ENCODE data around the gene ADAMTS1.
A peak's percentile ranks its signal among the peaks of the same experiment; 100 is the strongest.

ADAMTS1 gene

DNA sequence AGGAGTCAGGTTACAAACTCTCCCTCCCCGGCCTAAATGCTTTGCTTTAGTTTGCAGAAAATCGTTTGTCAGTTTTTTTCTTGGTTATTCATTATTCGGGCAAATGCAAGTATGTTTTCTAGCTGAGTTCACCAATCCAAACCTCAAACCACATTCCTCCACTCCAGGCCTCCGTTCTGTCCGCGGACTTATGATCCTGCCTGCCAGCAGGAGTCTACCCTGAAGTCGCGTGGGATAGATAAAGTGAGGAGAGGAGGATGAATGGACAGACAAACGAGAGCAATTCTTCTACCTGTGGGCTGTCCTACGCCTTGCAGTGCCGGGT, 1.3 kb downstream of the ADAMTS1 start:
- peak; percentile 50 for ATAC-seq
- TF ChIP-seq ZC3H10 (CRISPR knock-in tag; IDR thresholded peaks at IDR 0.05) (no peak), OSR1 (CRISPR knock-in tag; IDR thresholded peaks at IDR 0.05) (no peak), ZNF565 (CRISPR knock-in tag; conservative IDR thresholded peaks at IDR 0.05; ENCODE audit: low read depth) (no peak), BACH2 (CRISPR knock-in tag; IDR thresholded peaks at IDR 0.05; ENCODE audit: borderline replicate concordance) (no peak), GLIS3 (CRISPR knock-in tag; IDR thresholded peaks at IDR 0.05) (no peak), ZFP3 (CRISPR knock-in tag; IDR thresholded peaks at IDR 0.05) (no peak), TOX (CRISPR knock-in tag; IDR thresholded peaks at IDR 0.05; ENCODE audit: borderline replicate concordance) (no peak), ZNF70 (CRISPR knock-in tag; IDR thresholded peaks at IDR 0.05) (no peak), TCF4 (CRISPR knock-in tag; IDR thresholded peaks at IDR 0.05; ENCODE audit: borderline replicate concordance) (no peak), ESRRG (CRISPR knock-in tag; IDR thresholded peaks at IDR 0.05) (no peak), CSDC2 (CRISPR knock-in tag; IDR thresholded peaks at IDR 0.05) (no peak), PPARA (CRISPR knock-in tag; IDR thresholded peaks at IDR 0.05; ENCODE audit: borderline replicate concordance) (no peak), ZFP30 (CRISPR knock-in tag; IDR thresholded peaks at IDR 0.05) (no peak), RARB (CRISPR knock-in tag; IDR thresholded peaks at IDR 0.05) (no peak), SNAI2 (CRISPR knock-in tag; IDR thresholded peaks at IDR 0.05) (no peak), ZNF8 (CRISPR knock-in tag; IDR thresholded peaks at IDR 0.05) (no peak)
- TF ChIP-seq, protein P1, sequence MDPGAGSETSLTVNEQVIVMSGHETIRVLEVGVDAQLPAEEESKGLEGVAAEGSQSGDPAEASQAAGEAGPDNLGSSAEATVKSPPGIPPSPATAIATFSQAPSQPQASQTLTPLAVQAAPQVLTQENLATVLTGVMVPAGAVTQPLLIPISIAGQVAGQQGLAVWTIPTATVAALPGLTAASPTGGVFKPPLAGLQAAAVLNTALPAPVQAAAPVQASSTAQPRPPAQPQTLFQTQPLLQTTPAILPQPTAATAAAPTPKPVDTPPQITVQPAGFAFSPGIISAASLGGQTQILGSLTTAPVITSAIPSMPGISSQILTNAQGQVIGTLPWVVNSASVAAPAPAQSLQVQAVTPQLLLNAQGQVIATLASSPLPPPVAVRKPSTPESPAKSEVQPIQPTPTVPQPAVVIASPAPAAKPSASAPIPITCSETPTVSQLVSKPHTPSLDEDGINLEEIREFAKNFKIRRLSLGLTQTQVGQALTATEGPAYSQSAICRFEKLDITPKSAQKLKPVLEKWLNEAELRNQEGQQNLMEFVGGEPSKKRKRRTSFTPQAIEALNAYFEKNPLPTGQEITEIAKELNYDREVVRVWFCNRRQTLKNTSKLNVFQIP (CRISPR knock-in tag; IDR thresholded peaks at IDR 0.05; ENCODE audit: borderline replicate concordance, low read depth) = no peak
- TF ChIP-seq, protein P2, sequence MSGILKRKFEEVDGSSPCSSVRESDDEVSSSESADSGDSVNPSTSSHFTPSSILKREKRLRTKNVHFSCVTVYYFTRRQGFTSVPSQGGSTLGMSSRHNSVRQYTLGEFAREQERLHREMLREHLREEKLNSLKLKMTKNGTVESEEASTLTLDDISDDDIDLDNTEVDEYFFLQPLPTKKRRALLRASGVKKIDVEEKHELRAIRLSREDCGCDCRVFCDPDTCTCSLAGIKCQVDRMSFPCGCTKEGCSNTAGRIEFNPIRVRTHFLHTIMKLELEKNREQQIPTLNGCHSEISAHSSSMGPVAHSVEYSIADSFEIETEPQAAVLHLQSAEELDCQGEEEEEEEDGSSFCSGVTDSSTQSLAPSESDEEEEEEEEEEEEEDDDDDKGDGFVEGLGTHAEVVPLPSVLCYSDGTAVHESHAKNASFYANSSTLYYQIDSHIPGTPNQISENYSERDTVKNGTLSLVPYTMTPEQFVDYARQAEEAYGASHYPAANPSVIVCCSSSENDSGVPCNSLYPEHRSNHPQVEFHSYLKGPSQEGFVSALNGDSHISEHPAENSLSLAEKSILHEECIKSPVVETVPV (CRISPR knock-in tag; IDR thresholded peaks at IDR 0.05) = no peak

DNA sequence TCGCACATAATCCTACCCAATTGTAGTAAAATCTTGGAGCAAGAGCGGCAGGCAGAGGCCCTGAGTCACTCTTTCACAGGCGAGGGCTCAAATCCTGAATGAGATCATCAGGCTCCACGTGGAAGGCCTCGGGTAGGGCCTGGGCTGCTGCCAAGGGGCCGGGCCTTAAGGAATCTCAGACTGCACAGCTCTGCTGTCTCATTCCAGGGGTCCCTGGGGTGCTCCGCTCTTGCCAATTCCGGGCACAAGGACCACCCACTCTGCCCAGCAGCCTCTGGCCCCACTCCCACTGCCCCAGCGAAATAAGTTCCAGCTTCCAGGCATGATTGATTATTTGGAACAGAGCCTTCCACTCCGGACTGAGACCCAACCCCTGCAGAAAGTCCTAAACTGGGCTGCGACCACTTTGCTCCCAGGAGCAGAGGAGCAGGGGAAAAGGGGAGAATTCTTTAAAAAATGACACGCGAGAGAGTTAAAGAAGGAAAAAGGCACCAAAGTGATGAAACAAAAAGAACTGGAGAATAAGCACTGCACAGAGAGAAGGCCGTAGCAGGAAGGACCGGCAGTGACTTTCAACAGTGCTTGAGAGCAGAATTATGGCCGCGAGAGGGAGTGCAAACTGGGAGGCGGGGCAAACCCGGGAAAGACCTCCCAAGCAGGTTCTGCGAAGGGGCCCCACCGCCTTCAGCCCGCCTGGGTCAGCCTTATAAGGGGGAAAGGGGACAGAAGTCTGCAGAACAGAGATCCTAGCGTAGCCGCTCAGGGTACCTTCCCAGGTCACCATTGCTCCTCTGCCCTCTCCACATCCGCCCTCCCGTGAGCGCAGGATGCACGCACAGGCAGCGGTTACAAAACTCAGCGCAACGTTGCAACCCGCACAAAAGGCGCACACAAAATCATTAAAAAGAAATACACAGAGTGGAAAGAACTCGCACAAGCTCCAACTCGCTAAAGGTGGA, 2.0 kb downstream of the ADAMTS1 start:
- peak; percentile 69 for ATAC-seq
- TF ChIP-seq TCF4 (CRISPR knock-in tag; IDR thresholded peaks at IDR 0.05; ENCODE audit: borderline replicate concordance) = no peak

DNA sequence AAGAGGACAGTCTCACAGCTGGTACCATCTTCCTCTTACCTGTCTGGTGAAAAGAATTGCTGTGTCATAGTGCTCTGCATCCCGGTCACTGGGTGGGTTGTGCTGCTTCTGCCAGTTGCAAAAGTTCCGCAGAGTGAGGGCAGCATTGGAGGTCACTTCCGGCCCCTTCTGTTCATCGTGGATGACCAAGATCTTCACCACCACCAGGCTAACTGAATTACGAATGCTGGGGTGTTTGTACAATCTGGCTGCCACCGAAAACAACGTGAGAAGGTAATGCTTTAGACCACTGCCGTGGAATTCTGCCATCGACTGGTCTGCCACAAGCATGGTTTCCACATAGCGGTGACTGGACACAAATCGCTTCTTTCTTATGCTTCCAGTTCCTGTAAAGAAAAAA, 2.9 kb downstream of the ADAMTS1 start:
- no peak for TF ChIP-seq GLIS3 (CRISPR knock-in tag; IDR thresholded peaks at IDR 0.05)
- TF ChIP-seq TCF4 (CRISPR knock-in tag; IDR thresholded peaks at IDR 0.05; ENCODE audit: borderline replicate concordance) = no peak
- TF ChIP-seq ZNF565 (CRISPR knock-in tag; conservative IDR thresholded peaks at IDR 0.05; ENCODE audit: low read depth) = no peak
- TF ChIP-seq, protein P2 (CRISPR knock-in tag; IDR thresholded peaks at IDR 0.05) = no peak
- no peak for TF ChIP-seq ESRRG (CRISPR knock-in tag; IDR thresholded peaks at IDR 0.05)
- no peak for TF ChIP-seq BACH2 (CRISPR knock-in tag; IDR thresholded peaks at IDR 0.05; ENCODE audit: borderline replicate concordance)
- no peak for TF ChIP-seq ZNF70 (CRISPR knock-in tag; IDR thresholded peaks at IDR 0.05)
- TF ChIP-seq, protein P1 (CRISPR knock-in tag; IDR thresholded peaks at IDR 0.05; ENCODE audit: borderline replicate concordance, low read depth) = no peak
- no peak for TF ChIP-seq CSDC2 (CRISPR knock-in tag; IDR thresholded peaks at IDR 0.05)
- ATAC-seq = no peak

DNA sequence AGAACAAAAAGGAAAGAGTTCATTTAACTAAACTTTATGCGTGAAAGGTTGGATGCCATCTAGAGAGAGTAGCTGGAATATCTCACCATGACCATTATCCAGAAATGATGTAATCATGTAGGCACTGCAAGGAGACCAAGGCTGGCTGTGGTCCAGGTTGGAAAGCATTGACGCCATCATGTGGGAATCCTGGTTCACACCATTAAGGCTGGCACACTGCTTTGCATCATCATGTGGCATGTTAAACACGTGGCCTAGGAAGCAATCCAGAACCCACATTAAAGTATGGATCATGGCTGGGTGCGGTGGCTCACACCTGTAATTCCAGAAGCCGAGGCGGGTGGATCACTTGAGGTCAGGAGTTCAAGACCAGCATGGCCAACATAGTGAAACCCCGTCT, 4.3 kb downstream of the ADAMTS1 start:
- TF ChIP-seq ZFP30 (CRISPR knock-in tag; IDR thresholded peaks at IDR 0.05) = no peak
- TF ChIP-seq ZNF70 (CRISPR knock-in tag; IDR thresholded peaks at IDR 0.05) = no peak
- TF ChIP-seq CSDC2 (CRISPR knock-in tag; IDR thresholded peaks at IDR 0.05) = 0 out of 2 replicates have a peak, but pooled peaks have one; percentile 61
- TF ChIP-seq SNAI2 (CRISPR knock-in tag; IDR thresholded peaks at IDR 0.05) = 0 out of 2 replicates have a peak, but pooled peaks have one; percentile 18
- TF ChIP-seq, protein P3, sequence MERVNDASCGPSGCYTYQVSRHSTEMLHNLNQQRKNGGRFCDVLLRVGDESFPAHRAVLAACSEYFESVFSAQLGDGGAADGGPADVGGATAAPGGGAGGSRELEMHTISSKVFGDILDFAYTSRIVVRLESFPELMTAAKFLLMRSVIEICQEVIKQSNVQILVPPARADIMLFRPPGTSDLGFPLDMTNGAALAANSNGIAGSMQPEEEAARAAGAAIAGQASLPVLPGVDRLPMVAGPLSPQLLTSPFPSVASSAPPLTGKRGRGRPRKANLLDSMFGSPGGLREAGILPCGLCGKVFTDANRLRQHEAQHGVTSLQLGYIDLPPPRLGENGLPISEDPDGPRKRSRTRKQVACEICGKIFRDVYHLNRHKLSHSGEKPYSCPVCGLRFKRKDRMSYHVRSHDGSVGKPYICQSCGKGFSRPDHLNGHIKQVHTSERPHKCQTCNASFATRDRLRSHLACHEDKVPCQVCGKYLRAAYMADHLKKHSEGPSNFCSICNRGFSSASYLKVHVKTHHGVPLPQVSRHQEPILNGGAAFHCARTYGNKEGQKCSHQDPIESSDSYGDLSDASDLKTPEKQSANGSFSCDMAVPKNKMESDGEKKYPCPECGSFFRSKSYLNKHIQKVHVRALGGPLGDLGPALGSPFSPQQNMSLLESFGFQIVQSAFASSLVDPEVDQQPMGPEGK (CRISPR knock-in tag; IDR thresholded peaks at IDR 0.05; ENCODE audit: borderline replicate concordance) = no peak
- no peak for TF ChIP-seq TCF4 (CRISPR knock-in tag; IDR thresholded peaks at IDR 0.05; ENCODE audit: borderline replicate concordance)
- TF ChIP-seq ZFP3 (CRISPR knock-in tag; IDR thresholded peaks at IDR 0.05) = peak; percentile 72; the same call in 1 of the 2 replicates
- no peak for TF ChIP-seq ARNTL (CRISPR knock-in tag; IDR thresholded peaks at IDR 0.05; ENCODE audit: borderline replicate concordance, low read depth)
- peak; percentile 14; the same call in 1 of the 2 replicates for TF ChIP-seq TOX (CRISPR knock-in tag; IDR thresholded peaks at IDR 0.05; ENCODE audit: borderline replicate concordance)
- TF ChIP-seq, protein P4, sequence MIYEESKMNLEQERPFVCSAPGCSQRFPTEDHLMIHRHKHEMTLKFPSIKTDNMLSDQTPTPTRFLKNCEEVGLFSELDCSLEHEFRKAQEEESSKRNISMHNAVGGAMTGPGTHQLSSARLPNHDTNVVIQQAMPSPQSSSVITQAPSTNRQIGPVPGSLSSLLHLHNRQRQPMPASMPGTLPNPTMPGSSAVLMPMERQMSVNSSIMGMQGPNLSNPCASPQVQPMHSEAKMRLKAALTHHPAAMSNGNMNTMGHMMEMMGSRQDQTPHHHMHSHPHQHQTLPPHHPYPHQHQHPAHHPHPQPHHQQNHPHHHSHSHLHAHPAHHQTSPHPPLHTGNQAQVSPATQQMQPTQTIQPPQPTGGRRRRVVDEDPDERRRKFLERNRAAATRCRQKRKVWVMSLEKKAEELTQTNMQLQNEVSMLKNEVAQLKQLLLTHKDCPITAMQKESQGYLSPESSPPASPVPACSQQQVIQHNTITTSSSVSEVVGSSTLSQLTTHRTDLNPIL (CRISPR knock-in tag; IDR thresholded peaks at IDR 0.05; ENCODE audit: low read depth) = peak; percentile 71
- peak; percentile 72 for TF ChIP-seq ISL1 (CRISPR knock-in tag; IDR thresholded peaks at IDR 0.05)
- no peak for ATAC-seq
